ENCODE data around the gene MAP2K4.

GRCh38 chr17:12098568-12098967 is 77.9 kb downstream of the MAP2K4 start:
- TF ChIP-seq CTCF (IDR thresholded peaks at IDR 0.05; ENCODE audit: poor library complexity) (no peak), EZH2phosphoT487 (IDR thresholded peaks at IDR 0.05; ENCODE audit: low read depth, severe bottlenecking, unreplicated experiment) (no peak), EZH2 (IDR thresholded peaks at IDR 0.05; ENCODE audit: borderline replicate concordance) (no peak)
